Stomach smooth muscle (tissue), 2 donors: ENCODE data around the gene MEIG1.
"Not testable (repeated sequence)": the region's sequence is repeated elsewhere in the genome, so short reads cannot be mapped to it uniquely, and the experiment has no call there.

Experiments
- H3K27ac ChIP-seq: one replicate; pipeline ENCODE4 v1.7.0; 2013; ENCODE audit warnings: mild to moderate bottlenecking, low read length, inconsistent platforms
- H3K27me3 ChIP-seq, 2 donors: one replicate each; pipeline ENCODE4 v1.7.0; 2013; ENCODE audit warnings: low read length in 2 of 2; ENCODE audit not compliant: insufficient read depth in 2 of 2, control insufficient read depth in 1 of 2
- H3K36me3 ChIP-seq, 2 donors: one replicate each; pipeline ENCODE4 v1.7.0; 2013; ENCODE audit warnings: low read length in 2 of 2; ENCODE audit not compliant: control insufficient read depth in 2 of 2, insufficient read depth in 2 of 2
- H3K4me1 ChIP-seq: one replicate; pipeline ENCODE4 v1.7.0; 2013; ENCODE audit warnings: low read length; ENCODE audit not compliant: control insufficient read depth, insufficient read depth
- H3K4me3 ChIP-seq, 2 donors: one replicate each; pipeline ENCODE4 v1.7.0; 2013; ENCODE audit warnings: low read length in 2 of 2
- H3K9ac ChIP-seq, 2 donors: one replicate each; pipeline ENCODE4 v1.7.0; 2013; ENCODE audit warnings: low read length in 2 of 2, mild to moderate bottlenecking in 1 of 2
- H3K9me3 ChIP-seq, 2 donors: one replicate each; pipeline ENCODE4 v1.7.0; 2013; ENCODE audit warnings: low read length in 2 of 2; ENCODE audit not compliant: control insufficient read depth in 2 of 2
- donor health status: healthy.
- donor health status: Pancreatic carcinoma.

The MEIG1 gene

DNA sequence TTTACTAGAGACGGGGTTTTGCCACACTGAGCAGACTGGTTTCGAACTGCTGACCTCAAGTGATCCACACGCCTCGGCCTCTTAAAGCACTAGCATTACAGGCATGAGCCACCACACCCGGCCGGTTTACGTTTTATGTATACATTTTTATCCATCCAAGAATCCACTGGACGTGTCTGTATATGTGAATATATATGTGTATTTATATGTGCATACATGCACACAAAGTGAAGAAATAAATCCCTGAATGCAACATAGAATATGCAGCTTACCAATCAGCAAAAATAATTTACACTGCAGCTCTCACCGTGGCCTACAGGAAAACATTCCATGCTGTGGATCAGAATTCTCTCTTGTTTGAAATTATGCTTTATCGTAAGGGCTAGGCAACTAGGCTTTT lies 28.6 kb upstream of the MEIG1 start:
- no peak overlapping the region for H3K4me3 ChIP-seq
- H3K9ac ChIP-seq, result no peak overlapping the region
- no peaks in the 10 kb centered on the region for H3K4me1 ChIP-seq
- no peak overlapping the region for H3K27ac ChIP-seq
- no peaks in the 10 kb centered on the region for H3K27me3 ChIP-seq
- H3K9me3 ChIP-seq, result no peaks in the 10 kb centered on the region
- peaks cover 23 to 24% of the 10 kb centered on the region in 2 donors for H3K36me3 ChIP-seq

GRCh38 chr10:14936584-14936983 lies 22.6 kb upstream of the MEIG1 start:
- H3K27ac ChIP-seq, result no peak overlapping the region
- no peaks in the 10 kb centered on the region for H3K4me1 ChIP-seq
- H3K27me3 ChIP-seq, result no peaks in the 10 kb centered on the region
- no peak overlapping the region for H3K9ac ChIP-seq
- no peak overlapping the region for H3K4me3 ChIP-seq
- peaks cover 2 to 8% of the 10 kb centered on the region in 2 donors for H3K36me3 ChIP-seq
- H3K9me3 ChIP-seq, result no peaks in the 10 kb centered on the region

DNA sequence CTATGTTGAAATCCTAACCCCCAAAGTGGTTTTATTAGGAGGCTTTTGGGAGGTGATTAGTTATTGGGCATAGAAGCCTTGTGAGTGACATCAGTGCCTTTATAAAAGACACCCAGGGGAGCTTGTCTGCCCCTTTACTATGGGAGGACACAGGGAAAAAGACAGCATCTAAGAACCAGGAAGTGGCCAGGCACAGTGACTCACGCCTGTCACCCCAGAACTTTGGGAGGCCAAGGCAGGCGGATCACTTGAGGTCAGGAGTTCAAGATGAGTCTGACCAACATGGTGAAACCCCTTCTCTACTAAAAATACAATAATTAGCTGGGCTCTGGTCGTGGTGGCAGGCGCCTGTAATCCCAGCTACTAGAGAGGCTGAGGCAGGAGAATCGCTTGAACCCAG lies 20.2 kb upstream of the MEIG1 start:
- H3K27ac ChIP-seq, H3K9me3 ChIP-seq, H3K4me1 ChIP-seq, H3K27me3 ChIP-seq, H3K9ac ChIP-seq, H3K4me3 ChIP-seq, H3K36me3 ChIP-seq: not testable (repeated sequence)

DNA sequence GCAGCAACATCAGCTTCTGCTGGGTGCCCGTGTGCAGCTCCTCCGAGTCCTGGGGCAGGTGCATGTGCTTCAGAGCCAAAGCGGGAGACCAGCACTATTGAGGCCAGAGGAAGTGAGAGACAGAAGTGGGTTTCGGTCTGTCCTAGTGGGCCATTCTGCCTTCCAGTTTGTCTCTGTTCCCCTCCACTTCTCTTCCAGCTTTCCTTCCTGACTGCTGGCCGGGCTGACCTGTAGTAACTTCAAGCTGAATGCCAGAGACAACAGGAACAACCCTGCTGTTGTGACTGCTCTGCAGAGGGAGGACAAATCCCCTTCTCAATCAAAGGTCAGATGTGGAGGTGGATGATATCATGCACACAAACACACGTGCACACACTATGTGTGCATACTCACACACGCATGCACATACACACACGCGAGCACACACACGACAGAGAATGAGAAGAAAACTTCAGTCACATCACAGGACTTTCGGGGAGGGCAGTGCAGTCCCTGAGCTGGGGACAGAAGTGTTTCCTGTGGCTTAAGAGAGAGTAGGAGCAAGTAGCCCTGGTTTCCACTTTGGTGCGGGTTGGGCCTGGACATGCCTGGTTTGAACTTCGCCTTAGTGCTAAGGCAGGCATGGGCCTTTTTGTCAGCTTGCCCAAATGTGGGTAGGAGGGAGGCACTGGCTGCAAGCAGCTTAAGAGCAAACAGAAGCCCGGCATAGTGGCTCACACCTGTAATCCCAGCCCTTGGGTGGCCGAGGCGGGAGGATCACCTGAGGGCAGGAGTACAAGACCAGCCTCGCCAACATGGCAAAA lies 16.8 kb upstream of the MEIG1 start:
- peaks cover 14 to 15% of the 10 kb centered on the region in 2 donors for H3K36me3 ChIP-seq
- H3K27ac ChIP-seq, H3K4me1 ChIP-seq, H3K4me3 ChIP-seq, H3K9ac ChIP-seq, H3K27me3 ChIP-seq, H3K9me3 ChIP-seq: not testable (repeated sequence)

- H3K4me3 ChIP-seq, H3K27me3 ChIP-seq, H3K4me1 ChIP-seq, H3K9me3 ChIP-seq, H3K27ac ChIP-seq, H3K9ac ChIP-seq: not testable (repeated sequence)
- H3K36me3 ChIP-seq, result peaks cover 15 to 18% of the 10 kb centered on the region in 2 donors
Measured at GRCh38 chr10:14942950-14943338, 16.2 kb upstream of the MEIG1 start.

DNA sequence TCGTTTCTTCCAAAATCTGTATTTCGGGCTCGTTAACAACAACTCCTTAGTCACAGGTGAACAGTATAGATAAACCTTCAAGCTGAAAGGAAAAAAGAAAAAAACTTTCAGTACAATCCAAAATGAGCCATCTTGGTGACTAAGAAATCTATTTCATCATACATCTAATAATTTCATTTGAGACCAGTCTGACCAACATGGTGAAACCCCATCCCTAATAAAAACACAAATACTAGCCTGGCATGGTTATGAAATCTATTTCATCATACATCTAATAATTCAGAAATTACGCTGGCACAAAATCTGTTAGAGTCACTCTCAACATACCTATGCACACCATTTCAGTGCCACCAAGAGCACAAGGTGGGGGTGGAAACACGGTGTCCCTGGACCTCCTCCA lies 14.1 kb upstream of the MEIG1 start:
- Histone ChIP-seq H3K9me3 (no peaks in the 10 kb centered on the region), H3K4me3 (no peak overlapping the region), H3K9ac (no peak overlapping the region), H3K27ac (no peak overlapping the region), H3K36me3 (peaks cover 16 to 18% of the 10 kb centered on the region in 2 donors), H3K4me1 (no peaks in the 10 kb centered on the region), H3K27me3 (no peaks in the 10 kb centered on the region)

DNA sequence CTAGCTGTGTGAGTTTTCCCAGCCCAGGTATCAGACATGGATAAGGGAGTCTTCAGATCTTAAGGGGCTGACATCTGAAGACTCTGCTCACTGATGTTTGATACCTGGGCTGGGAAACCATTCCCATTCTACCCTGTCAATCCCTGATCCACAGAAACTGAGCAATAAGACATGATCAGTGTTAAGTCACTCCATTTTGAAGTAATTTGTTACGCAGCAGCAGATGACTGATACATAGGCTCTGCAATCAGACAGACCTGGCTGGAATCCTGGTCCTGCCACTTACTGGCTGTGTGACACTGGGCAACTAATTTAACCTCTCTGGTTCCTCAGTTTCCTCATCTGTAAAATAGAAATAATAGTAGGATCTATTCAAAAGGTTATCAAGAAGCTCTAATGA lies 11.9 kb upstream of the MEIG1 start:
- Histone ChIP-seq H3K4me3 (no peak overlapping the region), H3K9ac (no peak overlapping the region), H3K27ac (no peak overlapping the region), H3K9me3 (no peaks in the 10 kb centered on the region), H3K36me3 (peaks cover 16% of the 10 kb centered on the region in 2 donors), H3K27me3 (no peaks in the 10 kb centered on the region), H3K4me1 (no peaks in the 10 kb centered on the region)

DNA sequence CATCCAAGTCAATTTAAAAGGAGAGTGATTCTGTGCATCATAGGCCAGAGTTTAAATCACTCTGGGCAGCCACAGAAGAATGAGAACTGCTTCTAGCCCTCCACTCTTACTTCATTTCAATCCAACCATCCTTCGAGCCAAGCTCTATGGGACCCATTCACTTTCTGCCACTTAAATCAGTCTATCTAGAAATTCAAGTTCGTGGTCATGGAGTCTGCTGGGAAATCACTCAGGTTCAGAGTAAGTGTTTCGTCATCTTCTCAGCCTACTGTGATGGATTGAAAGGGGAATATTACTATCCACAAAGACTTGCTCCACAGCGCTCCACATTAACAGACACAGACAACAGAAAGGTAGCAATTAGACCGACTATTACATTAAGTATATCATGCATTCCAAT lies 9.9 kb upstream of the MEIG1 start:
- peaks cover 12 to 15% of the 10 kb centered on the region in 2 donors for H3K36me3 ChIP-seq
- peaks cover 11% of the 10 kb centered on the region for H3K4me1 ChIP-seq
- H3K9ac ChIP-seq, result no peak overlapping the region
- no peak overlapping the region for H3K4me3 ChIP-seq
- H3K9me3 ChIP-seq, result no peaks in the 10 kb centered on the region
- H3K27ac ChIP-seq, result no peak overlapping the region
- H3K27me3 ChIP-seq, result no peaks in the 10 kb centered on the region

DNA sequence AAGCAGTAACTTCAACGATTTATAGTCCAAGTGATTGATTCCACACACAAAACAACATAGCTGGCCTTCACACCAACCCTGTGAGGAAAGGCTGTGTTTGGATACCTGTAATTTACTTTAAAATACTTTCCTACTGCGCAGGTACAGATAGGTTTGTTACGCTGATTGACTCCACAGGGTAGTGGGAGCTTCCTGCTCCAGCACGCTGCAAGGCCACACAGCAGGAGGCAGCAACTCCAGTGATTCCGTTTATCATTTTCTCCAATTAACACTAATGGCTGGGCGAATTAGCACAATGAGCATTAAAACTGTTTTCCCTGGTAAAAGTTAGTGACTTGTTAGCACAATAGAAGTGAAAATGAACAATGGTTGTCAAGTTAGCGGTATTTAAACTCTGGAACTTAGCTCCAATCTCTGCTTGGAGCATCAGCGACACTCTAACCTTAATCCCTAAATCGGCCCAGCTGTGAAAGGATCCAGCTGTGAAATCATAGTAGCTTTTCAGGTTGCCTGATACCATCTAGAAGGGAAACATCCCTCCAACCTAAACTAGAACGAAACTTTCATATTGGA lies 6.3 kb upstream of the MEIG1 start:
- H3K9ac ChIP-seq, result peak overlapping the region; percentile 78 to 79
- peak overlapping the region; percentile 75 for H3K27ac ChIP-seq
- peaks cover 0 to under 1% of the 10 kb centered on the region in 2 donors for H3K36me3 ChIP-seq
- peak overlapping the region; percentile 94 to 97 for H3K4me3 ChIP-seq
- H3K4me1 ChIP-seq, result peaks cover 11% of the 10 kb centered on the region
- H3K9me3 ChIP-seq, result no peaks in the 10 kb centered on the region
- no peaks in the 10 kb centered on the region for H3K27me3 ChIP-seq

DNA sequence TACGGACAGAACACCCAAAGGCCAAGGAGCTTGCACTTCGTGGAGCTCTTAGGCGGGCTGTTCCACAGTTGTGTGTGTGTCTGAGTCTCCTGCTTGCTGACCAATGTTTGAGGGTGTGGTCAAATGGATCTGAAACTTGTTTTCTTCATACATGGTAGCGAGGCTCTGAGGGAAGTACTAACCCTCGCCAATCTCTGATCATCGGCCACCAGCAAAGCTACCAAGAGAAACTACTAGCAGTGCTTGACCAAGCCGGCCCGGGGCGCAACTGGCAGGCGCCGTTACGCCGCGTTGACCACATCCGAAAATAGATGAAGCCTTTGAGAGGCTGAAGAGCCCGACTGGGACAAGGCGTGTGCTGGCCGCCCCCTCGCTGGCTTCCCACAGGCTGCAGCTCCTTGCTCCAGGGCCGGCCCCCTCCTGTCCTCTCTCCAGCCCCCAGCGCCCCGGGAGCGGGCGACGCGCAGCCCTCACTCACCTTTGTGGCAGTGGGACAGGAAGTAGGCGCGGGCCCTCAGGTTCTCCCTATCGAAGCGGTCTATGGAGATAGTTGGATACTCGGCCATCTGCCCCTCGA lies 5.7 kb upstream of the MEIG1 start:
- Histone ChIP-seq H3K27ac (peak overlapping the region; percentile 75), H3K9ac (peak overlapping the region; percentile 78 to 79), H3K4me3 (peak overlapping the region; percentile 94 to 97)

More for the DNA sequence above, 5.7 kb upstream of the MEIG1 start:
- H3K4me1 ChIP-seq, result peaks cover 11% of the 10 kb centered on the region
- no peaks in the 10 kb centered on the region for H3K36me3 ChIP-seq
- no peaks in the 10 kb centered on the region for H3K27me3 ChIP-seq
- H3K9me3 ChIP-seq, result no peaks in the 10 kb centered on the region
